Right lobe of liver (tissue), 4 donors: ENCODE results near the gene TMEM42.

Experiments used
- CTCF ChIP-seq, 4 donors: fragments of 200-600 bp in 3 of 4; fragments of 450-650 bp in 1 of 4; IDR thresholded peaks; one replicate each; pipeline versions ENCODE4 v1.5.1 to v1.8.0; 2016 to 2022; ENCODE audit warnings: antibody characterized with exemption in 4 of 4, mild to moderate bottlenecking in 2 of 4
- POLR2A ChIP-seq: fragments of 450-650 bp; IDR thresholded peaks from one replicate; pipeline ENCODE4 v1.6.1; 2017; ENCODE audit warnings: antibody characterized with exemption, mild to moderate bottlenecking
- donor health status: DM: no; HTN: no; CAD: no.
- donor health status: DM: no; HTN: no; CAD: no.
- donor health status: DM: no; HTN: yes; CAD: no.

- TF ChIP-seq CTCF (IDR thresholded peaks at IDR 0.05) (no peak), POLR2A (no peak)
These were observed 19.3 kb upstream of the TMEM42 start for GRCh38 chr3:44842376-44842775.
